Stimulated activated CD8-positive, alpha-beta memory T cell treated with anti-CD3 and anti-CD28 coated beads, Interleukin-2, amount 100 ng/mL, for 48 hours (primary cell): ENCODE data around the gene PRSS35.
"Not testable (repeated sequence)": the region's sequence is repeated elsewhere in the genome, so short reads cannot be mapped to it uniquely, and the experiment has no call there.

Experiments used
- DNase-seq, 2 donors: peaks; one replicate each; pipeline ENCODE4 v3.0.0-alpha.2; 2020; ENCODE audit warnings: low read depth in 2 of 2

The PRSS35 gene

DNA sequence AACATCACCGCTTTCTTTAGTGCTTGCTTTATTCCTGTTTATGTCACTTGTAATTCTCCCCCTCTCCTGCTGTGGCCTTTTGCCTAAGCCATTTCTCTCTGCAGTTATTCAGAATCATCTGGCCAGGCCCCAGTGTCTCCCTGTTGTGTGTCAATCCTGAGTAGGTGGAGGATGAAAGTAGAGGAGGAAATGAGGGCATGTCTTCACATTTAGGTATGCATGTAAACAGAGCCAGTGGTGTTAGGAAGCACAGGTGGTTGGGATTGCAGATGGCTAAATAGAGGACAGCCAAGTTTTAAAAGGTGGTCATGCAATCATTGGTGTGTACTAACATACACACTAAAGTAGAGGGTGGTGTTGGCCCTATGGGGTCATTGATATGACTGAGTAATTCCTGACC is 5.2 kb downstream of the PRSS35 start:
- no peak for DNase-seq

DNA sequence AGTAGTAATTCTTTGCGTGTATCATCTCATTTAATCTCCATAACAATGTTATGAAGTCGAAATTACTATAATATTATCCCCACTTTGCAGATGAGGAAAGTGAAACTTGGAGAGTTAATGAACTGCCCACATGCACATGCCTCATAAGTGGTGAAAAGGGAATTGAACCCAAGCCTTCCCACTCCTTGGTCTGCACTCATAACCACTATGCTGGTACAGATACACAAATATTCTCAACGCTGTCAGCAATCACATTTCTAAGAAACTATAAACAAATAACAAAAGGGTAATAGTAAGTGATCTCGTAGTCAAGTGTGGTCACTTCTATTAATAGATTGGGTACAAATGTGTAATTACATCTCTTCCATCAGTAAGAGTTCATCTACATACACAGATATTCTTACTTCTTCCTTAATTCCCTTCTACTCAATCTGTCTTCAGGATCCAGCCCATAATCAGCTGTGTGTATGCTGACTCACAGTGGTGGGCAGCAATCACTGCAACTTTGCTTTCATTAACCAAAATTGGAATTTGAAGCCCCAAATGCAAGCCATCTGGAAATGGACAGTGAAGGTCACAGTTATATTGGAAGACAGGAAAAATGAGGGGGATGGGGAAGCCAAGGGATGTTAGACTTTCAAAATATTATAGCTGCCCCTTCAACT is 6.6 kb downstream of the PRSS35 start:
- no peak for DNase-seq

DNA sequence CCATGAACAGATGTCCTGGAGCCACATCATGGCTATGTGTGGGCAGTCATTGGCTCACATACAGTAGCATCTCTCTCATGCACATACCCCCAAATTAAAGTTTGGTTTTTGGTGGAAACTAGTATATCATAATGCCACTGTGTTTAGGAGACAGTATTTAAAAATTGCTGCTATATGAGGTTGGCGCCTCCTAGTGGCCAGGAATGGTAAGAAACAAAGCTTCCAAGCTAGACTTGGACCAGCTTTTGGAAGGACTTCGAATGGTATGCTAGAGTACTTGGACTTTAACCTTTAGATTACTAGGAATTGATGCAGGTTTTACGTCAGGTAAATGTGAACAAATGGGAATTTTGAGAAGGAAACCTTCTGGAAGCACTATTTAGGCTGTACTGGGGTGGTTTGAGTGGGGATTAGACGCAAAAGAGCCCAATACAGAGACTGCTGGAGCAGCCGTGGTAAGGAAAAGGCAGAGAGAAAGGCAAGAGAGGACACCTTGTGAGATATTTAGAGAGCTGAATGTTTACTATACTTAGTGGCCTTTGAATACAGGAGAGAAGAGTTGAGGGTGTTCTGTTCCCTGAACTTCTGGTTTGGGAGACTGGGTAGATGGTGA is 23.8 kb downstream of the PRSS35 start:
- DNase-seq = peak in 1 of 2 donors; percentile 26

DNA sequence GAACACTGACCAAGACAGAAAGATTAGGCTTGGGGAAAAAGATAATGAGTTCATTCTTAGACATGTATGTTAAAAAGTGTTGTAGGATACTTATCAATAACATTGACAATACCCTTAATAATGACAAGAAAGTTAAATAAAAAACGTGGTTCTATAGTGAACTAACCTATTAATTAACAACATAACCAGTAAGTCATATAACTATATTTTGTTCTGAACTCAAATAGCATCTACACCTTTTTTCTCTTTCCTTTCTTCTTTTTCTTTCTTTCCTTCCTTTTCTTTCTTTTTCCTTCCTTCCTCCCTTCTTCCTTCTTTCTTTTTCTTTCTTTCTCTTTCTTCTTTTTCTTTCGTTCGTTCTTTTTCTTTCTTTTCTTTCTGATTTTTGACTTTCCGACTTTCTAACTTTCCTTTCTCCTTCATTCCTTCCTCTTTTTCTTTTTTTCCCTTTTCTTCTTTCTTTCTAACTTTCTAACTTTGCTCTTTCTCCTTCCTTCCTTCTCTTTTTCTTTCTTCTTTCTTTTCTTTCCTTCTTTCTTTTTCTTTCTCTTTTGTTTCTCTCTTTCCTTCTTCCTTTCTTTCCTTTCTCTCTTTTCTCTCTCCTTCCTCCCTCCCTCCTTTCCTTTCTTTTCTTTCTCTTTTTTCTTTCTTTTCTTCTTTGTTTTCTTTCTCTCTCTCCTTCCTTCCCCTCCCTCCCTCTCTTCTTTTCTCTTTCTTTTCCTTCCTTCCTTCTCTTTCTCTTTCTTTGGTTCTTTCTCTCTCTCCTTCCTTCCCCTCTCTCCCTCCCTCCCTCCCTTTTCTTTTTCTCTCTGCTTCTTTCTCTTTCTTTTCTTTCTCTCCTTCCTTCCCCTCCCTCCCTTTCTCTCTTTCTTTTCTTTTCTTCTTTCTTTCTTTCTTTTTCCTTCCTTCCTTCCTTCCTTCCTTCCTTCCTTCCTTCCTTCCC is 24.6 kb downstream of the PRSS35 start:
- no peak for DNase-seq

DNA sequence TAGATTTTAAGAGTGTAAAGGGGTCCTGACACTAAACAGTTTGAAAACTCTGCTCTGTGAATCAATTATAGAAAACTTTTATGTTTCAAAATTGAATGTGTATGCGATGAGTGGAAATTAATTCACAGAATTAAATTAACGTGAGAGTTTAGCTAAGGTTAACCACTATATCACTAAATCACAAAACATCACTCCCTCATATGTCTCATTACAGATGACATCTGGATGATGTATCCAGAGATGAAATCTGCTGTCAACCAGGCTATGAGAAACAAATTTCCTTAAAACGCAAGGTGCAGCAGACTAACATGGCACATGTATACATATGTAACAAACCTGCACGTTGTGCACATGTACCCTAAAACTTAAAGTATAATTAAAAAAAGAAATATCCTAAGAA is 27.3 kb downstream of the PRSS35 start:
- DNase-seq = no peak

DNA sequence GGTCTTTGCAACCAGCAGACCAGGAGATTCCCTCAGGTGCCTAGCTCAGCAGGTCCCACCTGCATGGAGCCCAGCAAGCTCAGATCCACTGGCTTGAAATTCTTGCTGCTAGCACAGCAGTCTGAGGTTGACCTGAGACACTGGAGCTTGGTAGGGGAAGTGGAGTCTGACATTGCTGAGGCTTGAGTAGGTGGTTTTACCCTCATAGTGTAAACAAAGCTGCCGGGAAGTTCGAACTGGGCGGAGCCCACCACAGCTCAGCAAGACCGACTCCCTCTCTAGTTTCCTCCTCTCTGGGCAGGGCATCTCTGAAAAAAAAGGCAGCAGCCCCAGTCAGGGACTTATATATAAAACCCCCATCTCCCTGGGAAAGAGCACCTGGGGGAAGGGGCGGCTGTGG is 34.3 kb downstream of the PRSS35 start:
- DNase-seq = no peak

DNA sequence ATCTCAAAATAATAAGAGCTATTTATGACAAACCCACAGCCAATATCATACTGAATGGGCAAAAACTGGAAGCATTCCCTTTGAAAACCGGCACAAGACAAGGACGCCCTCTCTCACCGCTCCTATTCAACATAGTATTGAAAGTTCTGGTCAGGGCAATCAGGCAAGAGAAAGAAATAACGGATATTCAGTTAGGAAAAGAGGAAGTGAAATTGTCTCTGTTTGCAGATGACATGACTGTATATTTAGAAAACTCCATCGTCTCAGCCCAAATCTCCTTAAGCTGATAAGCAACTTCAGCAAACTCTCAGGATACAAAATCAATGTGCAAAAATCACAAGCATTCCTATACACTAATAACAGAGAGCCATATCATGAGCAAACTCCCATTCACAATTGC is 38.1 kb downstream of the PRSS35 start:
- DNase-seq = not testable (repeated sequence)

DNA sequence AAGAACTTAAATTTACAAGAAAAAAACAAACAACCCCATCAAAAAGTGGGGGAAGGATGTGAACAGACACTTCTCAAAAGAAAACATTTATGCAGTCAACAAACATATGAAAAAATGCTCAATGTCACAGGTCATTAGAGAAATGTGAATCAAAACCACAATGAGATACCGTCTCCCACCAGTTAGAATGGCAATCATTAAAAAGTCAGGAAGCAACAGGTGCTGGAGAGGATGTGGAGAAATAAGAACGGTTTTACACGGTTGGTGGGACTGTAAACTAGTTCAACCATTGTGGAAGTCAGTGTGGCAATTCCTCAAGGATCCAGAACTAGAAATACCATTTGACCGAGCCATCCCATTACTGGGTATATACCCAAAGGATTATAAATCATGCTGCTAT is 39.4 kb downstream of the PRSS35 start:
- not testable (repeated sequence) for DNase-seq

DNA sequence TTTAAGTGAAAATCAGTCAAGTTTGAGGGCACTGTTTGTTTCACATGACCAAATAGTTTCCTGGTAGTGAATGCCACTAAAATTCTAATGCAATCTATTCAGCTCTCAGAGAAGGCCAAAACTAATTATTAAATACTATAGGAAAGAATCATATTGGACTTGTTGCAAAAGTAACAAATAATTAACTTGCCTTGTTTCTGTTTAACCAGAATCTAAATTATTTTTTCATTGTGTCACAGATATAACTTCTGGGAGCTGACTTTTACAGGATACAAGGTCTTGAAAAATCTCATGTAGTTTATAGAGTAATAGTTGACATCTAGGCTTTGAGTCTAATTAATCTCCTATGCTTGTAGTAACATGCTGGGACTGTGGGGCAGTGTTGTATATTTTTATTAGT is 44.5 kb downstream of the PRSS35 start:
- DNase-seq = no peak

DNA sequence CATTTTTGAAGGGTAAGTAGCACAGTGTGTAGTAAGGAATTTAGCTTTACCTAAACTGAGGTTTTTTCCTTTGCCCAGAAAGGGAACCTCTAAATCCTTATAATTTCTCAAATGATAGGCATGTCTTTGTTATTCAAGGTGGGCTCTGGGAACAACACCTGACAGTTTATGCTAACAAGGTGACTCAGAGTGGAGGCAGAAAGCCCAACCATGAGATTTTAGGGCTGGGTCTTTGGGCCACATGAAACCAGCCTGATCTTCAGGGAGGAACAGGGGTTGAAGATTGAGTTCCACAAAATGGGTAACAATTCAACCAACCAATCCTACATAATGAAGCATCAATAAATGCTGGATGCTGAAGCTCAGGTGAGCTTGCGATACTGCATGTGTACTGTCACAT is 46.6 kb downstream of the PRSS35 start:
- no peak for DNase-seq

DNA sequence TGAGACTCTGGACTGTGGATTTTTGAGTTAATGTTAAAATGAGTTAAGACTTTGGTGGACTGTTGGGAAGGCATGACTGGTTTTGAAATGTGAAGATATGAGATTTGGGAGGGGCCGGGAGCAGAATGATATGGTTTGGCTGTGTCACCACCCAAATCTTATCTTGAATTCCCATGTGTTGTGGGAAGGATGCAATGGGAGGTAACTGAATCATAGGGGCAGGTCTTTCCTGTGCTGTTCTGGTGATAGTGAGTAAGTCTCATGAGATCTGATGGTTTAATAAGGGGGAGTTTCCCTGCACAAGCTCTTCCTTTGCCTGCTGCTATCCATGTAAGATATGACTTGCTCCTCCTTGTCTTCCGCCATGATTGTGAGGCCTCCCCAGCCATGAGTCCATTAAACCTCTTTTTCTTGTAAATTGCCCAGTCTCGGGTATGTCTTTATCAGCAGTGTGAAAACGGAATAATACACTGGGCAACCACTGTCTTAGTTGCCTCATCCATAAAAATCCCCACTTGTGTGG is 59.4 kb downstream of the PRSS35 start:
- not testable (repeated sequence) for DNase-seq

DNA sequence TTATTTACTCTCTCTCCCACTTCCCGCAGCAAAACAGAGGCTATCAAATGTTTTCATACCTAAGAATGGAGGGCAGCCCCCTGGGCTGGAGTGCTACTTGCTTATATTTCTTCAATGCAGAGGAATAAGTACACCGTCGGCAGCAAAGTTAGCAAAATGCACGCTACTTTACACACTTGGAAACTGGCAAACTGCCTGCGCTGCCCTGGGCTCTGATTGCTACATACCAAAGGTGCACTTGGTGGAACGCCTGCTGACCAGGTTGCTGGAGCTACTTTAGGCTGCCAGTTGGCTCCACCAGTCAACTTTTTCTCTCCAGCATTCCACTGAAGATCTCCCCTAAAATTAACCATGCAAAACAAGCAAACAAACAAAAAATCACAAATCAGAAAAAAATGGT is 62.4 kb downstream of the PRSS35 start:
- DNase-seq = no peak
